Measurements from ENCODE around the gene SLC2A6.

The SLC2A6 gene

GRCh38 chr9:133478851-133479711, at the start of gene SLC2A6:
TSS of gene SLC2A6 (minus strand) at chr9:133479099. CDS start at chr9:133479059, 40 bp downstream.
- DNase-seq, result peak; percentile 79 to 85

- no peak for DNase-seq
These were observed 49.3 kb upstream of the SLC2A6 start for GRCh38 chr9:133528001-133528875.

GRCh38 chr9:133527444-133527920, 48.6 kb upstream of the SLC2A6 start:
- DNase-seq, result no peak

GRCh38 chr9:133526721-133527321, 47.9 kb upstream of the SLC2A6 start:
- no peak for DNase-seq

- no peak for DNase-seq
These were observed 46.8 kb upstream of the SLC2A6 start for GRCh38 chr9:133525677-133526076.

GRCh38 chr9:133524679-133525228, 45.9 kb upstream of the SLC2A6 start, which contains the start of gene MYMK:
TSS of gene MYMK (minus strand) at chr9:133524959. CDS start at chr9:133524844, 115 bp downstream.
- no peak for DNase-seq

GRCh38 chr9:133524146-133524545, 45.2 kb upstream of the SLC2A6 start:
- no peak for DNase-seq

GRCh38 chr9:133523106-133523505, 44.2 kb upstream of the SLC2A6 start:
- no peak for DNase-seq

- no peak for DNase-seq
These were observed 43.4 kb upstream of the SLC2A6 start for GRCh38 chr9:133522073-133522910.

GRCh38 chr9:133521122-133522072, 42.5 kb upstream of the SLC2A6 start:
- DNase-seq, result no peak

GRCh38 chr9:133520121-133520835, 41.4 kb upstream of the SLC2A6 start:
- no peak for DNase-seq

- no peak for DNase-seq
These were observed 40.8 kb upstream of the SLC2A6 start for GRCh38 chr9:133519693-133520092.

GRCh38 chr9:133518706-133519449, 40.0 kb upstream of the SLC2A6 start:
- no peak for DNase-seq

GRCh38 chr9:133518200-133518599, 39.3 kb upstream of the SLC2A6 start:
- no peak for DNase-seq

GRCh38 chr9:133517711-133518110, 38.8 kb upstream of the SLC2A6 start:
- DNase-seq, result no peak

- DNase-seq, result no peak
These were observed 38.1 kb upstream of the SLC2A6 start for GRCh38 chr9:133516961-133517350.

GRCh38 chr9:133516256-133516960, 37.5 kb upstream of the SLC2A6 start:
- no peak for DNase-seq

GRCh38 chr9:133515615-133516255, 36.8 kb upstream of the SLC2A6 start:
- no peak for DNase-seq

Measured in activated CD4-positive, alpha-beta T cell treated with anti-CD3 and anti-CD28 coated beads, Interleukin-2, amount 50 U/mL, for 48 hours (primary cell).